Endothelial cell of umbilical vein (primary cell): ENCODE data around the gene ZNF543.

Experiments
- CTCF ChIP-seq, 2 donors: IDR thresholded peaks; 1 replicate in 1 of 2; 2 replicates in 1 of 2; pipeline ENCODE4 v1.5.1; 2011; ENCODE audit warnings: low read length in 2 of 2, mild to moderate bottlenecking in 2 of 2, moderate library complexity in 2 of 2, control low read depth in 1 of 2, inconsistent platforms in 1 of 2, low read depth in 1 of 2; ENCODE audit not compliant: insufficient read depth in 1 of 2; ENCODE audit errors: extremely low read depth in 1 of 2
- EZH2 ChIP-seq: IDR thresholded peaks from 2 replicates; pipeline ENCODE4 v1.6.1; 2012; ENCODE audit warnings: borderline replicate concordance, low read depth, mild to moderate bottlenecking, moderate library complexity, low read length, inconsistent platforms; ENCODE audit not compliant: severe bottlenecking
- FOS ChIP-seq: IDR thresholded peaks from 2 replicates; pipeline ENCODE4 v1.6.1; 2011; ENCODE audit warnings: mild to moderate bottlenecking, low read length, moderate library complexity, borderline replicate concordance; ENCODE audit not compliant: insufficient read depth
- GATA2 ChIP-seq: IDR thresholded peaks from 2 replicates; pipeline ENCODE4 v1.7.0; 2011; ENCODE audit warnings: low read depth, mild to moderate bottlenecking, moderate library complexity, mixed read lengths, low read length; ENCODE audit not compliant: insufficient read length, insufficient read depth
- JUN ChIP-seq: IDR thresholded peaks from 2 replicates; pipeline ENCODE4 v1.6.1; 2011; ENCODE audit warnings: borderline replicate concordance, low read depth; ENCODE audit not compliant: insufficient read length, insufficient read depth
- MAX ChIP-seq: IDR thresholded peaks from 2 replicates; pipeline ENCODE4 v1.6.1; 2011; ENCODE audit not compliant: insufficient read depth, insufficient read length
- POLR2A ChIP-seq: IDR thresholded peaks from 2 replicates; pipeline ENCODE4 v1.6.1; 2012; ENCODE audit warnings: low read depth, mild to moderate bottlenecking, control low read depth, low read length
- POLR2AphosphoS5 ChIP-seq: IDR thresholded peaks from 2 replicates; pipeline ENCODE4 v1.6.1; 2012; ENCODE audit warnings: low read depth, mild to moderate bottlenecking, control low read depth, low read length, moderate library complexity; ENCODE audit not compliant: insufficient read depth

GRCh38 chr19:57321116-57321515 is 844 bp downstream of the ZNF543 start:
- TF ChIP-seq CTCF (IDR thresholded peaks at IDR 0.05; ENCODE audit: extremely low read depth in 1 of 2, insufficient read depth in 1 of 2, low read depth in 1 of 2, low read length in 2 of 2), result no peak
- TF ChIP-seq POLR2A, result no peak
- no peak for TF ChIP-seq JUN
- no peak for TF ChIP-seq EZH2
- no peak for TF ChIP-seq GATA2
- TF ChIP-seq POLR2AphosphoS5, result no peak
- TF ChIP-seq FOS, result no peak
- TF ChIP-seq MAX, result no peak
